Measurements from ENCODE around the gene ADAMTS1.

Gene ADAMTS1

GRCh38 chr21:26795866-26796329 lies 49.3 kb downstream of the ADAMTS1 start (continued):
- no peak for TF ChIP-seq CSDC2 (CRISPR knock-in tag; IDR thresholded peaks at IDR 0.05)
- TF ChIP-seq TOX (CRISPR knock-in tag; IDR thresholded peaks at IDR 0.05; ENCODE audit: borderline replicate concordance) = peak; percentile 98; the same call in 1 of the 2 replicates
- TF ChIP-seq ARNTL (CRISPR knock-in tag; IDR thresholded peaks at IDR 0.05; ENCODE audit: borderline replicate concordance, low read depth) = no peak
- peak; percentile 57; the same call in 1 of the 2 replicates for TF ChIP-seq ZFP3 (CRISPR knock-in tag; IDR thresholded peaks at IDR 0.05)
- no peak for TF ChIP-seq ZNF70 (CRISPR knock-in tag; IDR thresholded peaks at IDR 0.05)
- no peak for TF ChIP-seq ZNF565 (CRISPR knock-in tag; conservative IDR thresholded peaks at IDR 0.05; ENCODE audit: low read depth)
- TF ChIP-seq CSRNP3 (CRISPR knock-in tag; IDR thresholded peaks at IDR 0.05) = no peak
- peak; percentile 100 for TF ChIP-seq ZC3H10 (CRISPR knock-in tag; IDR thresholded peaks at IDR 0.05)

GRCh38 chr21:26795412-26795805 lies 49.8 kb downstream of the ADAMTS1 start:
- TF ChIP-seq CSDC2 (CRISPR knock-in tag; IDR thresholded peaks at IDR 0.05) = no peak
- TF ChIP-seq SNAI2 (CRISPR knock-in tag; IDR thresholded peaks at IDR 0.05) = no peak
- TF ChIP-seq POU6F1 (CRISPR knock-in tag; IDR thresholded peaks at IDR 0.05; ENCODE audit: borderline replicate concordance, low read depth) = no peak
- no peak for TF ChIP-seq ZNF70 (CRISPR knock-in tag; IDR thresholded peaks at IDR 0.05)
- TF ChIP-seq CREB5 (CRISPR knock-in tag; IDR thresholded peaks at IDR 0.05; ENCODE audit: low read depth) = no peak
- no peak for TF ChIP-seq ARNTL (CRISPR knock-in tag; IDR thresholded peaks at IDR 0.05; ENCODE audit: borderline replicate concordance, low read depth)
- TF ChIP-seq ZC3H10 (CRISPR knock-in tag; IDR thresholded peaks at IDR 0.05) = no peak
- TF ChIP-seq ISL1 (CRISPR knock-in tag; IDR thresholded peaks at IDR 0.05) = no peak
- TF ChIP-seq ZNF565 (CRISPR knock-in tag; conservative IDR thresholded peaks at IDR 0.05; ENCODE audit: low read depth) = no peak
- no peak for TF ChIP-seq BACH2 (CRISPR knock-in tag; IDR thresholded peaks at IDR 0.05; ENCODE audit: borderline replicate concordance)
- no peak for TF ChIP-seq ZFP3 (CRISPR knock-in tag; IDR thresholded peaks at IDR 0.05)
- no peak for TF ChIP-seq TSHZ2 (CRISPR knock-in tag; IDR thresholded peaks at IDR 0.05)
- peak; percentile 11; the same call in 1 of the 3 replicates for ATAC-seq

GRCh38 chr21:26794597-26795411 lies 50.4 kb downstream of the ADAMTS1 start:
- no peak for TF ChIP-seq TCF4 (CRISPR knock-in tag; IDR thresholded peaks at IDR 0.05; ENCODE audit: borderline replicate concordance)
- no peak for TF ChIP-seq ZC3H10 (CRISPR knock-in tag; IDR thresholded peaks at IDR 0.05)
- no peak for ATAC-seq

- TF ChIP-seq ZC3H10 (CRISPR knock-in tag; IDR thresholded peaks at IDR 0.05) = no peak
- TF ChIP-seq CSDC2 (CRISPR knock-in tag; IDR thresholded peaks at IDR 0.05) = no peak
- no peak for TF ChIP-seq TSHZ2 (CRISPR knock-in tag; IDR thresholded peaks at IDR 0.05)
- no peak for TF ChIP-seq ARNTL (CRISPR knock-in tag; IDR thresholded peaks at IDR 0.05; ENCODE audit: borderline replicate concordance, low read depth)
- TF ChIP-seq ZNF8 (CRISPR knock-in tag; IDR thresholded peaks at IDR 0.05) = no peak
- TF ChIP-seq SNAI2 (CRISPR knock-in tag; IDR thresholded peaks at IDR 0.05) = no peak
- no peak for TF ChIP-seq CSRNP3 (CRISPR knock-in tag; IDR thresholded peaks at IDR 0.05)
- no peak for TF ChIP-seq CREB5 (CRISPR knock-in tag; IDR thresholded peaks at IDR 0.05; ENCODE audit: low read depth)
- TF ChIP-seq ISL1 (CRISPR knock-in tag; IDR thresholded peaks at IDR 0.05) = no peak
- TF ChIP-seq PATZ1 (CRISPR knock-in tag; IDR thresholded peaks at IDR 0.05; ENCODE audit: borderline replicate concordance) = no peak
Measured at GRCh38 chr21:26790296-26790695, 54.9 kb downstream of the ADAMTS1 start.

More at GRCh38 chr21:26790296-26790695, 54.9 kb downstream of the ADAMTS1 start:
- no peak for ATAC-seq
